ENCODE results near the gene GATD1.

GATD1 gene

DNA sequence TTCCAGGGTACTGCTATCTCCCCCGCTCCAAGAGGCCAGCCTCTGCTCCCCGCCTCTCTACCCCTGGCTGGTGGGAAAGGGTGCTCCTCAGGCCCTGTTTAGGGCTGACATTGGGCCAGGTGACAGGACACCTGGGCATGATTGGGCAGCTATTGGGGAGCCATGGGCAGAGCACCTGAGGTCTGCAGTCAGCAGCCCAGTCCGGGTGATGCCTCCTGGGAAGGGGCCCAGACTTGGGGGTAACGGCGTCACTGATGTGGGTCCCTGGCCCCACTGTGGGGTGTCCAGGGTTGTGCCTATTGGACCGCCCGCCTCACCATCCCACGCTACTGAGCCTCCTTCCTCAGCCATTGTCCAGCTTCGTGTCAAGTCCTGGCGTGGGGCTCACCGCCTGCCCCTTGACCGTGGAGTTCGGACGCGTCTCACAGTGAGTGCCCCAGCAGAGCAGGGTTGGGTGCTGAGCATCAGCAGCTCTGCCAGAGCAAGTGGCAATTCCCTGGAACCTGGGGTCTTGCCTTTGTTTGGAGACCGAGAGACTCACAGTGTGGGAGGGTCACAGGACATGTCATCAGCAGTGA, 2.8 kb upstream of the GATD1 start:
- Histone ChIP-seq H3K4me1 (ENCODE audit: insufficient read depth, low read length) (peaks cover 28% of the 10 kb centered on the region), H3K4me3 (ENCODE audit: low read depth in 1 of 2, low read length in 2 of 2) (no peak overlapping the region), H3K9me3 (ENCODE audit: low read length) (no peaks in the 10 kb centered on the region), H3K27ac (ENCODE audit: low read depth, low read length) (no peak overlapping the region), H3K9ac (ENCODE audit: low read length) (no peak overlapping the region), H3K36me3 (ENCODE audit: insufficient read depth, low read length) (no peaks in the 10 kb centered on the region), H3K27me3 (ENCODE audit: control insufficient read depth in 1 of 2, insufficient read depth in 2 of 2, low read length in 2 of 2) (no peaks in the 10 kb centered on the region)

DNA sequence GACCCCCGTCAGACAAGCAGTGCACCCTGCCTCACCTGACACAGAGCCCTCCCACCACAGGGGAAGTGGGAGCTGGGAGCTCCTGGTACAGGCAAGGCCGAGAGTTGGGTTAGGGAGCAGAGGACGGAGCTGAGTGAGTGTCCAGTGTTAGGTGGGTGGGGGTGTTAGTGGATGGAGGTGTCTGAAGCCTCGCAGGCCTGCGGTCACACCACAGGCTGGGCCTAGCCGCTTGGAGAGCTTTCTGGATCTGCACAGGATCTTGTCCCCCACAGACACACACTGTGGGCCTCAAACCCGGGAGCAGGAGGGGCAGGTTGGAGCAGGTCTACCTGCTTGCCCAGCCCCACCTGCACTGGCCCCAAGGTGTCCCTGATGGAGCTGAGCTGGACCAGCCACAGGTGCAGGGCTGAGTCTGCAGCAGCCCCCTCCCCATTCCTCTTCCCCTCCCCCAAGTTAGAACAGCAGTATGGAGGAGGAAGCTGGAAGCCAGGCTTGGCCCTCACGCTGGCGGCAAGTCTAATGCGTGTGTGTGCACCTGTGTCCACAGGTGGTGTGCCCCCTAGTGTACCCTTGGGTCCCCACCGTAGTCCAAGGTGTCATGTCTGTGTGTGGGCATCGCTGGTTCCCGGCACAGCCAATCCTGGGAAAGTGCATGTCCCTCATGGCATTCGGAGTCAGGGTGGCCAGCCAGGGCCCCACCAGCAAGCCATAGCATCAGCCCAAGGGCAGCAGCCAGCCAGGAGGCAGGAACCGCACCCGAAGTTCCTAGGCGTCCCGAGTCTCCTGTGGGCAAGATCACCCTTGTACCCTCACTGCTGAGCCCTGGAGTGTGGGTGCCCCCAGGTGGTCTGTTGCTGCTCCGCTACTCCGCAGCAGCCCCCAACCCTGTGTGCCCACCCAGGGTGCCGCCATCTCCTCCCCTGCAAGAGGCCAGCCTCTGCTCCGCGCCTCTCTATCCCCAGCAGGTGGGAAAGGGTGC, 2.0 kb upstream of the GATD1 start:
- peaks cover 32% of the 10 kb centered on the region for H3K4me1 ChIP-seq (ENCODE audit: insufficient read depth, low read length)
- H3K36me3 ChIP-seq (ENCODE audit: insufficient read depth, low read length), result no peaks in the 10 kb centered on the region
- H3K4me3 ChIP-seq (ENCODE audit: low read depth in 1 of 2, low read length in 2 of 2), result no peak overlapping the region
- no peak overlapping the region for H3K27ac ChIP-seq (ENCODE audit: low read depth, low read length)
- H3K9me3 ChIP-seq (ENCODE audit: low read length), result no peaks in the 10 kb centered on the region
- H3K9ac ChIP-seq (ENCODE audit: low read length), result no peak overlapping the region
- H3K27me3 ChIP-seq (ENCODE audit: control insufficient read depth in 1 of 2, insufficient read depth in 2 of 2, low read length in 2 of 2), result no peaks in the 10 kb centered on the region

DNA sequence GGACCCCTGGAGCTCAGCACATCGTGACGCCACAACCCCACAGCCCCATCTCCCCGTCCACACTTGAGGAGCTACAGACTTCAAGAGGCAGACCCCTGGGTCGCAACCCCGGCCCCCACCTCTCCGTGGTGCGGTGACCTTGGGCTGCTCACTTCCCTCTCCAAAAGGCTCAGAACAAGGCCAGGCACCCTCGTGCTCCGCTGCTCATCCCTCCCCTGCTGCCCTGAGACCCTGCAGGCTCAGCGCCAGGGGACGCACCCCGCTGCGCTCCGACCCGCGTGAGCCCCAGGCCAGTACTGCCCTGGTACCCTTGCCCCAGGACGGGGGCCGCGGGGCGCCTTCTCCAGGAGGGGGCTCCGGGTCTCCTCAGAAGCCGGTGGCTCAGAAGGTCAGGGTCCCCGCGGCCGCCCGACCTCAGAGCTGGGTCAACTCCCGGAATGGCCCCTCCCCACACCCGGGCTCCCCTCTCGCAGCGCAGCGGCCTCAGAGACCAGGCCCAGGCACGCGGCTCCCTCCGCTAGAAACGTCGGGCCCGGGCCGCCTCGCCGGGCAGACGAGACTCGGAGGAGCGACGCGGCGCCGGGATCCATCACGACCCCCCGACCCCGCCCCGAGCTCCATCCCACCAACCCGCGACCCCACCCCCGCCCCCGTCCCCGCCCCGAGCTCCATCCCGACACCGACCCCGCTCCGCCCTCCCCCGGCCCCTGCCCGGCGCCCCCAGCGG, 563 bp downstream of the GATD1 start:
- peaks cover 20% of the 10 kb centered on the region for H3K4me1 ChIP-seq (ENCODE audit: insufficient read depth, low read length)
- no peaks in the 10 kb centered on the region for H3K27me3 ChIP-seq (ENCODE audit: control insufficient read depth in 1 of 2, insufficient read depth in 2 of 2, low read length in 2 of 2)
- no peaks in the 10 kb centered on the region for H3K9me3 ChIP-seq (ENCODE audit: low read length)
- peaks cover 12% of the 10 kb centered on the region for H3K36me3 ChIP-seq (ENCODE audit: insufficient read depth, low read length)
- peak overlapping the region; percentile 51 for H3K27ac ChIP-seq (ENCODE audit: low read depth, low read length)
- peak overlapping the region; percentile 71 to 87 for H3K4me3 ChIP-seq (ENCODE audit: low read depth in 1 of 2, low read length in 2 of 2)
- peak overlapping the region; percentile 39 for H3K9ac ChIP-seq (ENCODE audit: low read length)

GRCh38 chr11:776263-776560, 1.1 kb downstream of the GATD1 start:
- Histone ChIP-seq H3K36me3 (ENCODE audit: insufficient read depth, low read length) (peaks cover 16% of the 10 kb centered on the region), H3K9me3 (ENCODE audit: low read length) (no peaks in the 10 kb centered on the region), H3K27me3 (ENCODE audit: control insufficient read depth in 1 of 2, insufficient read depth in 2 of 2, low read length in 2 of 2) (no peaks in the 10 kb centered on the region), H3K27ac (ENCODE audit: low read depth, low read length) (peak overlapping the region; percentile 51), H3K4me3 (ENCODE audit: low read depth in 1 of 2, low read length in 2 of 2) (peak overlapping the region; percentile 67 to 87), H3K4me1 (ENCODE audit: insufficient read depth, low read length) (peaks cover 20% of the 10 kb centered on the region), H3K9ac (ENCODE audit: low read length) (peak overlapping the region; percentile 39)

GRCh38 chr11:774873-775592, 2.3 kb downstream of the GATD1 start:
- Histone ChIP-seq H3K4me3 (ENCODE audit: low read depth in 1 of 2, low read length in 2 of 2) (no peak overlapping the region), H3K4me1 (ENCODE audit: insufficient read depth, low read length) (peaks cover 20% of the 10 kb centered on the region), H3K27me3 (ENCODE audit: control insufficient read depth in 1 of 2, insufficient read depth in 2 of 2, low read length in 2 of 2) (no peaks in the 10 kb centered on the region), H3K27ac (ENCODE audit: low read depth, low read length) (no peak overlapping the region), H3K9me3 (ENCODE audit: low read length) (no peaks in the 10 kb centered on the region), H3K9ac (ENCODE audit: low read length) (no peak overlapping the region), H3K36me3 (ENCODE audit: insufficient read depth, low read length) (peaks cover 26% of the 10 kb centered on the region)

DNA sequence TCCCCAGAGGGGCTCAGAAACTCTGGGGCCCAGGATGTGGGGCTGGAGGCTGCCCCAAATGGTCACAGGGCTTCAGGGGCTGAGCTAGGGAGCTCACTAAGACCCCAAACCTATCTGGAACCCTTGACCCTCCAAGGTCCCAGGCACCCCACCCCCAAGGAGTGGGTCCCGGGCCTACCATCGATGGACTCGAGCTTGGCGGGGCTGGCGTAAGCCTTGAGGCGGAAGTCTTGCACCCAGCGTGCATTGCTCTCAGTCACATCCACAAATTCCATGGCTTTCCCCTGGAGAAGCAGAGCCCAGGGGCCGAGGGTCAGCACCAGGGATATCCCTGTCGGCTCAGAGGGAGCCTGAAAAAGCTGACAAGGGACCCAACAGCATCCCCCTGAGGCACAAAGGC, 3.5 kb downstream of the GATD1 start:
- Histone ChIP-seq H3K27ac (ENCODE audit: low read depth, low read length) (no peak overlapping the region), H3K9ac (ENCODE audit: low read length) (no peak overlapping the region), H3K36me3 (ENCODE audit: insufficient read depth, low read length) (peaks cover 29% of the 10 kb centered on the region), H3K4me3 (ENCODE audit: low read depth in 1 of 2, low read length in 2 of 2) (no peak overlapping the region), H3K9me3 (ENCODE audit: low read length) (no peaks in the 10 kb centered on the region), H3K27me3 (ENCODE audit: control insufficient read depth in 1 of 2, insufficient read depth in 2 of 2, low read length in 2 of 2) (no peaks in the 10 kb centered on the region), H3K4me1 (ENCODE audit: insufficient read depth, low read length) (peaks cover 20% of the 10 kb centered on the region)

GRCh38 chr11:773425-773824, 3.9 kb downstream of the GATD1 start:
- H3K9me3 ChIP-seq (ENCODE audit: low read length), result no peaks in the 10 kb centered on the region
- H3K9ac ChIP-seq (ENCODE audit: low read length), result no peak overlapping the region
- no peak overlapping the region for H3K4me3 ChIP-seq (ENCODE audit: low read depth in 1 of 2, low read length in 2 of 2)
- H3K27ac ChIP-seq (ENCODE audit: low read depth, low read length), result no peak overlapping the region
- peaks cover 17% of the 10 kb centered on the region for H3K4me1 ChIP-seq (ENCODE audit: insufficient read depth, low read length)
- peaks cover 29% of the 10 kb centered on the region for H3K36me3 ChIP-seq (ENCODE audit: insufficient read depth, low read length)
- no peaks in the 10 kb centered on the region for H3K27me3 ChIP-seq (ENCODE audit: control insufficient read depth in 1 of 2, insufficient read depth in 2 of 2, low read length in 2 of 2)

DNA sequence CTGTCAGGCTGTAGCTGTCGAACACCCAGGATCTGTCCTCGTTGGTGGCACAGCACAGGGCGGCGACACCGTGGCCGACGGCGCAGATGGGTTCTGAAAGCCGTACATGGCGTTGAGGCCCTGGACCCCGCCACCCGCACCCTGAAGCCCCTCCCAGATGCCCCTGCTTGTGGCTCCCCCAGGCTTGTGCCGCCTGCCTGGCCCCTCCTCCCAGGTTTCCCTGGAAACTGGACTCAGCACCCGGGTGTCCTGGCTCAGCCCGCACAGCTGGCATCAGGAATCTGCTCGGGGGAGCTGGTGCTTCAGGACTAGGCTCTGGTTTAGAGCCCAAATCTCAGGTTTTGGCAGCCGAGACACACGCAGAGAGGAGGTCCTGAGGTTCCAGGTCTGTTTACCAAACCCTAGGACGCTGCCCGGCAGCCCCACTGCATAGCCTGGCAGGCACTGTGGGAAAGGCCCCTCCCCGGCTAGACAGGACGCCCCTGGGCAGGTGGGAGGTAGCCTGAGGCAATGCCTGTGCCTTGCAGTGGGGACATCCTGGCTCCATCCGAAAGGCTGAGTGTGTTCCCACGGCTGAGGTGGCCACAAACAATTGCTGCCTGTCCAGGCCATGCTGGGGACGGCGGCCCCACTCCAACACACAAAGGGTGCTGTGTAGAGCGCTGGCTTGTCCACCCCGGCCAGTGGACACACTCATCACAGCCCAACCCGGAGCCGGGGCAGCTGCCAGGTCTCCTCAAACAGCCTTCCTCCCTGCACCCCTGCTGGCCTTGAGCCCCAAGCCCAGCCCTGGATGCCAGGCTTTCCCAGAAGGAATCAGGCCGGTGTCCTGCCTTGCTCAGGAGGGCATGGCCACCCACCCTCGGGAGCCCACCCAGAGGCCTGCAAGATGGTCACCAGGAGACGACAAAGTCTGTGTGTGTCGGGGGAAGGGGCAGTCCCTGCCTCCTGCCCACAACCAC, 4.6 kb downstream of the GATD1 start:
- no peaks in the 10 kb centered on the region for H3K27me3 ChIP-seq (ENCODE audit: control insufficient read depth in 1 of 2, insufficient read depth in 2 of 2, low read length in 2 of 2)
- no peak overlapping the region for H3K27ac ChIP-seq (ENCODE audit: low read depth, low read length)
- peaks cover 29% of the 10 kb centered on the region for H3K36me3 ChIP-seq (ENCODE audit: insufficient read depth, low read length)
- H3K9me3 ChIP-seq (ENCODE audit: low read length), result no peaks in the 10 kb centered on the region
- no peak overlapping the region for H3K4me3 ChIP-seq (ENCODE audit: low read depth in 1 of 2, low read length in 2 of 2)
- no peak overlapping the region for H3K9ac ChIP-seq (ENCODE audit: low read length)
- H3K4me1 ChIP-seq (ENCODE audit: insufficient read depth, low read length), result peaks cover 11% of the 10 kb centered on the region

DNA sequence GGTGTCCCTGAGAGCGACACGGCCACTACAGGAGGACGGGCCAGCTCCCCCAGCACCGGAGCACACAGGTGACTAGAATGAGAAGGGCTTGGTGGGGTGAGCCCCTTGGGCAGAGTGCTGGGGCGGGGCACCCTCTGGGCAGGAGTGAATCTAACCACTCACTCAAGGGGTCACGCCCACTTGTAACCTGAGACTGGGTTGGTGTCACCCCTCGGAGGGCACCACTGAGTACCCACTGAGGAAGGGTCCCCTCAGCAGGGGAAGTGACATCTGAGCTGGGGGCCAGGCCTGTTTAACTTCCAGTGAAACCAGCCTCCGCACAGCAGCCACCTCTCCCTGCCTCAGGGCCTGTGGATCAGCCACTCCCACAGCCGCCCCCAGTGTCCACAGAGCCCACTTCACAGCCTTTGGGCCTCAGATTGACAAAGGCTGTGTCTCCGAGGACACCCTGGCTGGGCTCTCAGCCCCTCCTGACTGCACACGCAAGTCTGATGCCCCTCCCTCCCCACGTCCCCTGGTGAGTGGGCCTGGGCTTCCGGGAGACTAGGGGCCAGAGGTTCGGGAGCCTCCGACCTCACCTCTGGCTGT, 5.6 kb downstream of the GATD1 start:
- Histone ChIP-seq H3K36me3 (ENCODE audit: insufficient read depth, low read length) (peaks cover 38% of the 10 kb centered on the region), H3K27ac (ENCODE audit: low read depth, low read length) (no peak overlapping the region), H3K4me3 (ENCODE audit: low read depth in 1 of 2, low read length in 2 of 2) (no peak overlapping the region), H3K4me1 (ENCODE audit: insufficient read depth, low read length) (peaks cover 11% of the 10 kb centered on the region), H3K9ac (ENCODE audit: low read length) (no peak overlapping the region), H3K9me3 (ENCODE audit: low read length) (no peaks in the 10 kb centered on the region), H3K27me3 (ENCODE audit: control insufficient read depth in 1 of 2, insufficient read depth in 2 of 2, low read length in 2 of 2) (no peaks in the 10 kb centered on the region)
